Measurements from ENCODE around the gene CT47A7. TPM values are rescaled to one million over a fixed set of nuclear protein-coding genes. Genes with fewer than 3 reads are reported as not detected.
"Not testable (repeated sequence)": the region's sequence is repeated elsewhere in the genome, so short reads cannot be mapped to it uniquely, and the experiment has no call there.

The CT47A7 gene
- not detected in 2 replicates for total RNA-seq (2012; rRNA removed)
- polyA plus RNA-seq (2012; rRNA removed): not detected in 2 replicates
- polyA plus RNA-seq (2012; cell fraction: cytosol; rRNA removed): not detected in 2 replicates
- polyA plus RNA-seq (2012; cell fraction: nucleus; rRNA removed; ENCODE audit: low replicate concordance): not detected in 2 replicates
- not detected for Bru-seq, nascent RNA
- BruChase-seq, experiment 1, labeled RNA remaining after a 6-hour chase: not detected
- not detected for BruChase-seq, experiment 2, labeled RNA remaining after a 2-hour chase
- long read RNA-seq: 0 reads

- H3K27ac ChIP-seq (ENCODE audit: insufficient read depth, low read length); H3K9me3 ChIP-seq (ENCODE audit: control insufficient read depth, insufficient read depth, low read length); H4K5ac ChIP-seq (ENCODE audit: low read depth, low read length); H3K27me3 ChIP-seq (ENCODE audit: control insufficient read depth, insufficient read depth, low read length); H3K4me1 ChIP-seq (ENCODE audit: control insufficient read depth, insufficient read depth, low read length); POLR2A ChIA-PET (ENCODE audit: unreplicated experiment); in situ Hi-C loops (cut with MboI; ENCODE audit: low sequenced_read_pairs); H3K4ac ChIP-seq (ENCODE audit: low read depth, low read length); H3K56ac ChIP-seq (ENCODE audit: extremely low read depth, insufficient read depth, low read length); H3K9ac ChIP-seq (ENCODE audit: low read depth, low read length); H2BK120ac ChIP-seq (ENCODE audit: low read depth, low read length); H2BK5ac ChIP-seq (ENCODE audit: low read depth, low read length, poor library complexity, severe bottlenecking); H4K20me1 ChIP-seq (ENCODE audit: insufficient read depth, low read length); intact Hi-C loops (cut with micrococcal nuclease); H2BK20ac ChIP-seq (ENCODE audit: low read depth, low read length); dilution Hi-C loops (cut with HindIII; ENCODE audit: low sequenced_read_pairs, unreplicated experiment); H3K18ac ChIP-seq (ENCODE audit: low read depth, low read length); H2BK15ac ChIP-seq (ENCODE audit: low read depth, low read length); H4K91ac ChIP-seq (ENCODE audit: insufficient read depth, low read depth, low read length); H3K79me1 ChIP-seq (ENCODE audit: low read depth in 1 of 2, low read length in 2 of 2); H3K9me1 ChIP-seq (ENCODE audit: insufficient read depth, low read length); H4K8ac ChIP-seq (ENCODE audit: low read depth in 2 of 2, low read length in 2 of 2); DNase-seq; H2AK9ac ChIP-seq (replicated peaks; ENCODE audit: low read depth, low read length, poor library complexity); H2AFZ ChIP-seq (replicated peaks; ENCODE audit: low read length, poor library complexity); H3K14ac ChIP-seq (replicated peaks; ENCODE audit: low read depth, low read length); H3K4me3 ChIP-seq (ENCODE audit: insufficient read depth, low read depth, low read length); CTCF ChIA-PET; ATAC-seq (ENCODE audit: low read depth); H3K36me3 ChIP-seq (ENCODE audit: control insufficient read depth, insufficient read depth, low read length); H3K4me2 ChIP-seq (ENCODE audit: low read depth, low read length); H3K23ac ChIP-seq (ENCODE audit: low read depth, low read length); H2AK5ac ChIP-seq (ENCODE audit: low read depth, low read length); BruUV-seq (replicated peaks): not testable (repeated sequence)
- no CpG with 5 or more reads among the region's 7 CpGs for WGBS, 2 experiments (ENCODE audit: extremely low coverage in 2 of 2, insufficient read length in 1 of 2)
These were observed at the start of gene CT47A7 for GRCh38 chrX:120956500-120956899. TSS of gene CT47A7 (minus strand) at chrX:120956600. CDS start at chrX:120956345, 255 bp downstream.

Data from IMR-90 (cell line).